Peyer's patch (tissue), 4 donors: ENCODE results near the gene HOXD1.

Experiments used
- POLR2A ChIP-seq, 2 donors: fragments of 450-650 bp; IDR thresholded peaks; one replicate each; pipeline ENCODE4 v1.5.1; 2017; ENCODE audit warnings: antibody characterized with exemption in 2 of 2, mild to moderate bottlenecking in 2 of 2, moderate library complexity in 2 of 2
- TF ChIP-seq, protein P1 (sequence below), 6 experiments: fragments of 450-650 bp in 4 of 6; fragments of 200-600 bp in 2 of 6; sonication (generic) in 1 of 6; IDR thresholded peaks; one replicate each; pipeline ENCODE4 v1.5.1; 2017 to 2019; ENCODE audit warnings: antibody characterized with exemption in 6 of 6, mild to moderate bottlenecking in 3 of 6, moderate library complexity in 1 of 6

DNA sequence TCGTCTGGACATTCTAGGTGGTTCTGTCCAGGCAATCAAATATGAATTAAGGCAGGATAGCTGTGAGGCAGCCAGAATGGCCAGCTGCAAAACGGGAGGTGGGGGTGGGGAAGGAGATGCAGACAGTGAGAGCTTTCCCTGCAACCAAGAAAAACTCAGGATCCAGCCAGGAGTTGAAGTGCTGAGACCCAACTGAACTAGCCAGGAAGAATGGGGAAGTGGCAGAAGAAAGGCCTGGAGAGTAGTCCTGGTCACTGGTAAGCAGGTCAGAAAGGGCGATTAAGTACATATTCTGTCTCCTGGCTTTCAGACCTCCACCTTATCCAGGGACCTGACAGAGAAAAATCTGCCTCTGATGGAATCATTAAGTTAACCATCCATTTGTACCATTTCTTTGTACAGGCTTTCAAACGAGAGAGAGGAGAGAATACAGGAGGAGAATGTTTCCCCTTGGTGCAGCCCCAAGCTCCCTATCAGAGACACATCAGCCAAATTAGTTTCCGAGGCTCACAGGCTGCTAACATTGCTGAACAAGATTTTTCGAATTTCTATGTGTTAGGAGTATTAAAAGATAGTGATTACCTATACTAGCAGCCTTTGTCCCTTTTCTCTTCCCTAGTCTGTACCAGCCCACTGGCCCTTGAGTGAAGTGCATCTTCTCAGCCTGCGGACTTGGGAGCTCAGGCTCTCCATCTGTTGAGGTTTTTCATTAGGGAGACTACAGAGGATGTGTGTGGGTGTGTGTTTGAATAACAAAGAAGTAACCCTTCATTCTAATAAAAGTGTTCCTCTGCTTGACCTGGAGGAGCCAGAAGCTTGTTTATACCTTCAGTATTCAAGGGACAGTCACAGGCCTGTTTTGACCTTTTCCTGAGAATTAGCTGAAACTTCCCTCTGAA is 12.5 kb upstream of the HOXD1 start:
- TF ChIP-seq, protein P1, sequence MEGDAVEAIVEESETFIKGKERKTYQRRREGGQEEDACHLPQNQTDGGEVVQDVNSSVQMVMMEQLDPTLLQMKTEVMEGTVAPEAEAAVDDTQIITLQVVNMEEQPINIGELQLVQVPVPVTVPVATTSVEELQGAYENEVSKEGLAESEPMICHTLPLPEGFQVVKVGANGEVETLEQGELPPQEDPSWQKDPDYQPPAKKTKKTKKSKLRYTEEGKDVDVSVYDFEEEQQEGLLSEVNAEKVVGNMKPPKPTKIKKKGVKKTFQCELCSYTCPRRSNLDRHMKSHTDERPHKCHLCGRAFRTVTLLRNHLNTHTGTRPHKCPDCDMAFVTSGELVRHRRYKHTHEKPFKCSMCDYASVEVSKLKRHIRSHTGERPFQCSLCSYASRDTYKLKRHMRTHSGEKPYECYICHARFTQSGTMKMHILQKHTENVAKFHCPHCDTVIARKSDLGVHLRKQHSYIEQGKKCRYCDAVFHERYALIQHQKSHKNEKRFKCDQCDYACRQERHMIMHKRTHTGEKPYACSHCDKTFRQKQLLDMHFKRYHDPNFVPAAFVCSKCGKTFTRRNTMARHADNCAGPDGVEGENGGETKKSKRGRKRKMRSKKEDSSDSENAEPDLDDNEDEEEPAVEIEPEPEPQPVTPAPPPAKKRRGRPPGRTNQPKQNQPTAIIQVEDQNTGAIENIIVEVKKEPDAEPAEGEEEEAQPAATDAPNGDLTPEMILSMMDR (IDR thresholded peaks at IDR 0.05) = no peak
- no peak for TF ChIP-seq POLR2A (IDR thresholded peaks at IDR 0.05)
